ENCODE data around the gene AFG1L. TPM values are rescaled to one million over a fixed set of nuclear protein-coding genes. Genes with fewer than 3 reads are reported as not detected.
"Not testable (repeated sequence)": the region's sequence is repeated elsewhere in the genome, so short reads cannot be mapped to it uniquely, and the experiment has no call there.

The AFG1L gene
- total RNA-seq, 1 donor from 2014 or later = 8.2 TPM

- Mint-ChIP-seq H3K4me3 (no peak overlapping the region), H3K27me3 (ENCODE audit: low read depth) (no peaks in the 10 kb centered on the region), H3K27ac (ENCODE audit: unreplicated experiment) (no peak overlapping the region), H3K36me3 (ENCODE audit: low read depth) (no peaks in the 10 kb centered on the region), H3K9me3 (no peaks in the 10 kb centered on the region), H3K4me1 (no peaks in the 10 kb centered on the region)
- TF ChIP-seq, protein P1, sequence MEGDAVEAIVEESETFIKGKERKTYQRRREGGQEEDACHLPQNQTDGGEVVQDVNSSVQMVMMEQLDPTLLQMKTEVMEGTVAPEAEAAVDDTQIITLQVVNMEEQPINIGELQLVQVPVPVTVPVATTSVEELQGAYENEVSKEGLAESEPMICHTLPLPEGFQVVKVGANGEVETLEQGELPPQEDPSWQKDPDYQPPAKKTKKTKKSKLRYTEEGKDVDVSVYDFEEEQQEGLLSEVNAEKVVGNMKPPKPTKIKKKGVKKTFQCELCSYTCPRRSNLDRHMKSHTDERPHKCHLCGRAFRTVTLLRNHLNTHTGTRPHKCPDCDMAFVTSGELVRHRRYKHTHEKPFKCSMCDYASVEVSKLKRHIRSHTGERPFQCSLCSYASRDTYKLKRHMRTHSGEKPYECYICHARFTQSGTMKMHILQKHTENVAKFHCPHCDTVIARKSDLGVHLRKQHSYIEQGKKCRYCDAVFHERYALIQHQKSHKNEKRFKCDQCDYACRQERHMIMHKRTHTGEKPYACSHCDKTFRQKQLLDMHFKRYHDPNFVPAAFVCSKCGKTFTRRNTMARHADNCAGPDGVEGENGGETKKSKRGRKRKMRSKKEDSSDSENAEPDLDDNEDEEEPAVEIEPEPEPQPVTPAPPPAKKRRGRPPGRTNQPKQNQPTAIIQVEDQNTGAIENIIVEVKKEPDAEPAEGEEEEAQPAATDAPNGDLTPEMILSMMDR (conservative IDR thresholded peaks at IDR 0.05) = no peak
- DNase-seq (ENCODE audit: low read depth, low spot score) = no peak
Measured at GRCh38 chr6:108441141-108441540, 146.3 kb downstream of the AFG1L start.

GRCh38 chr6:108442770-108443520, 148.1 kb downstream of the AFG1L start:
- no peaks in the 10 kb centered on the region for H3K36me3 Mint-ChIP-seq (ENCODE audit: low read depth)
- TF ChIP-seq, protein P1 (conservative IDR thresholded peaks at IDR 0.05) = no peak
- H3K4me1 Mint-ChIP-seq = no peaks in the 10 kb centered on the region
- H3K4me3 Mint-ChIP-seq = no peak overlapping the region
- no peaks in the 10 kb centered on the region for H3K9me3 Mint-ChIP-seq
- no peak overlapping the region for H3K27ac Mint-ChIP-seq (ENCODE audit: unreplicated experiment)
- no peak for DNase-seq (ENCODE audit: low read depth, low spot score)
- no peaks in the 10 kb centered on the region for H3K27me3 Mint-ChIP-seq (ENCODE audit: low read depth)

DNA sequence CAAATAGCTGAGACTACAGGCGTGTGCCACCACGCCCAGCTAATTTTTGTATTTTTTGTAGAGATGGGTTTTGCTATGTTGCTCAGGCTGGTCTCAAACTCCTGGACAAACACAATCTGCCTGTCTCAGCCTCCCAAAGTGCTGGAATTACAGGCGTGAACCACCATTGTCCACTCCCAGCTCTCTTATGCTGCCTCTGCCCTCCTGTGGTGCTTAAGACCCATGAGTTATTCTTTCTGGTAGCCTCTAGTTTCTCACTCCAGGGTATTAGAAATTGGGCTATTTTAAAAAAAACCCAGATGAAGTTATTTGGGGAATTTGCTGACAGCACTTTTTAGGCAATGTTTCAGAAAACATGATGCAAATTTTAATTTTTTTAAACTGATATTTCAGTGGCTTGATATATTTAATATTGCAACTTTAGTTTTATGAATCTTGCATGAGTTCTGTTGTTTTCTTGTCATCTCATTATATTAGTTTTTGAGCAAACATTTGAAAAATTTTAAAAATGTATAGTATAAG, 151.8 kb downstream of the AFG1L start:
- Mint-ChIP-seq H3K27me3 (ENCODE audit: low read depth) (no peaks in the 10 kb centered on the region), H3K4me3 (no peak overlapping the region), H3K9me3 (no peaks in the 10 kb centered on the region), H3K4me1 (no peaks in the 10 kb centered on the region), H3K36me3 (ENCODE audit: low read depth) (no peaks in the 10 kb centered on the region), H3K27ac (ENCODE audit: unreplicated experiment) (no peak overlapping the region)
- no peak for DNase-seq (ENCODE audit: low read depth, low spot score)
- TF ChIP-seq, protein P1 (conservative IDR thresholded peaks at IDR 0.05) = no peak

GRCh38 chr6:108448481-108448880, 153.6 kb downstream of the AFG1L start:
- no peaks in the 10 kb centered on the region for H3K36me3 Mint-ChIP-seq (ENCODE audit: low read depth)
- no peaks in the 10 kb centered on the region for H3K27me3 Mint-ChIP-seq (ENCODE audit: low read depth)
- H3K4me3 Mint-ChIP-seq = no peak overlapping the region
- H3K27ac Mint-ChIP-seq (ENCODE audit: unreplicated experiment) = no peak overlapping the region
- H3K9me3 Mint-ChIP-seq = no peaks in the 10 kb centered on the region
- no peak for DNase-seq (ENCODE audit: low read depth, low spot score)
- H3K4me1 Mint-ChIP-seq = peaks cover under 1% of the 10 kb centered on the region
- TF ChIP-seq, protein P1 (conservative IDR thresholded peaks at IDR 0.05) = no peak

- H3K27ac Mint-ChIP-seq (ENCODE audit: unreplicated experiment); H3K4me3 Mint-ChIP-seq; H3K36me3 Mint-ChIP-seq (ENCODE audit: low read depth); H3K27me3 Mint-ChIP-seq (ENCODE audit: low read depth); DNase-seq (ENCODE audit: low read depth, low spot score); H3K4me1 Mint-ChIP-seq; H3K9me3 Mint-ChIP-seq: not testable (repeated sequence)
Measured at GRCh38 chr6:108449717-108450116, 154.9 kb downstream of the AFG1L start.

GRCh38 chr6:108451816-108452215, 157.0 kb downstream of the AFG1L start:
- Mint-ChIP-seq H3K27ac (ENCODE audit: unreplicated experiment) (no peak overlapping the region), H3K4me3 (no peak overlapping the region), H3K9me3 (peaks cover 2% of the 10 kb centered on the region), H3K36me3 (ENCODE audit: low read depth) (no peaks in the 10 kb centered on the region), H3K4me1 (peaks cover 7% of the 10 kb centered on the region), H3K27me3 (ENCODE audit: low read depth) (no peaks in the 10 kb centered on the region)
- DNase-seq (ENCODE audit: low read depth, low spot score) = no peak
- TF ChIP-seq, protein P1 (conservative IDR thresholded peaks at IDR 0.05) = no peak
